Adrenal gland (tissue), 5 donors: Measurements from ENCODE around the gene ACOT7.

Experiments used
- POLR2A ChIP-seq, 2 donors: fragments of 450-650 bp; IDR thresholded peaks; one replicate each; pipeline ENCODE4 v1.6.1; 2017; ENCODE audit warnings: antibody characterized with exemption in 2 of 2, mild to moderate bottlenecking in 2 of 2, moderate library complexity in 1 of 2
- TF ChIP-seq, protein P1 (sequence below), 6 experiments: fragments of 450-650 bp in 4 of 6; fragments of 200-600 bp in 2 of 6; sonication (generic) in 1 of 6; IDR thresholded peaks; 1 replicate in 5 of 6; 2 replicates in 1 of 6; pipeline versions ENCODE4 v1.5.1 to v1.8.0; 2016 to 2021; ENCODE audit warnings: antibody characterized with exemption in 6 of 6, mild to moderate bottlenecking in 2 of 6, moderate library complexity in 1 of 6
- donor health status: DM: no; HTN: no; CAD: no.

DNA sequence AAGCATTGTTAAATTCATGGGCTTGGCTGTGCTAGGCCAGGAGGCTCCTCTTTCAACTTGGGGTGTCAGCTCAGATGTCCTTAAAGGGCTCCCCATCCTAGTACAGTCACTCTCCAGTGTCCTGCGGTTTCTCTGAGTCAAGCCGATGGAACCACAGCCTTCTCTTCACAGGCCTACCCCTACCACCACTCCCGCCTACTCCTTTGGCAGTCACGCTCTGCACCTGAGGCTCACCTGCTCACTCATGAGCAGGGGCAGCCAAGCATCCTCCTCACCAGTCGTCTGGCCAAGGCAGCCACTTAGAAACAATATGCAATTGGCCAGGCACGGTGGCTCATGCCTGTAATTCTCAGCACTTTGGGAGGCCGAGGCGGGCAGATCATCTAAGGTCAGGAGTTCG, 3.6 kb downstream of the ACOT7 start:
- TF ChIP-seq, protein P1, sequence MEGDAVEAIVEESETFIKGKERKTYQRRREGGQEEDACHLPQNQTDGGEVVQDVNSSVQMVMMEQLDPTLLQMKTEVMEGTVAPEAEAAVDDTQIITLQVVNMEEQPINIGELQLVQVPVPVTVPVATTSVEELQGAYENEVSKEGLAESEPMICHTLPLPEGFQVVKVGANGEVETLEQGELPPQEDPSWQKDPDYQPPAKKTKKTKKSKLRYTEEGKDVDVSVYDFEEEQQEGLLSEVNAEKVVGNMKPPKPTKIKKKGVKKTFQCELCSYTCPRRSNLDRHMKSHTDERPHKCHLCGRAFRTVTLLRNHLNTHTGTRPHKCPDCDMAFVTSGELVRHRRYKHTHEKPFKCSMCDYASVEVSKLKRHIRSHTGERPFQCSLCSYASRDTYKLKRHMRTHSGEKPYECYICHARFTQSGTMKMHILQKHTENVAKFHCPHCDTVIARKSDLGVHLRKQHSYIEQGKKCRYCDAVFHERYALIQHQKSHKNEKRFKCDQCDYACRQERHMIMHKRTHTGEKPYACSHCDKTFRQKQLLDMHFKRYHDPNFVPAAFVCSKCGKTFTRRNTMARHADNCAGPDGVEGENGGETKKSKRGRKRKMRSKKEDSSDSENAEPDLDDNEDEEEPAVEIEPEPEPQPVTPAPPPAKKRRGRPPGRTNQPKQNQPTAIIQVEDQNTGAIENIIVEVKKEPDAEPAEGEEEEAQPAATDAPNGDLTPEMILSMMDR (IDR thresholded peaks at IDR 0.05) = no peak
- TF ChIP-seq POLR2A (IDR thresholded peaks at IDR 0.05) = no peak
